Gastrocnemius medialis (tissue), 4 donors: ENCODE measurements around the gene DRGX.

Experiments used
- CTCF ChIP-seq, 5 experiments: fragments of 450-650 bp in 3 of 5; fragments of 200-600 bp in 2 of 5; sonication (generic) in 2 of 5; IDR thresholded peaks in 4 of 5; conservative IDR thresholded peaks in 1 of 5; 1 replicate in 4 of 5; 2 replicates in 1 of 5; pipeline ENCODE4 v1.5.1; 2016 to 2019; ENCODE audit warnings: antibody characterized with exemption in 5 of 5, mild to moderate bottlenecking in 3 of 5, moderate library complexity in 3 of 5
- POLR2A ChIP-seq, 2 donors: fragments of 450-650 bp; IDR thresholded peaks; one replicate each; pipeline ENCODE4 v1.6.1; 2017; ENCODE audit warnings: antibody characterized with exemption in 2 of 2, mild to moderate bottlenecking in 2 of 2, moderate library complexity in 2 of 2

- no peak for TF ChIP-seq CTCF (IDR thresholded peaks at IDR 0.05 in 4 of 5, conservative IDR thresholded peaks at IDR 0.05 in 1 of 5)
- TF ChIP-seq POLR2A (IDR thresholded peaks at IDR 0.05) = no peak
Measured at GRCh38 chr10:49381111-49381900, 14.6 kb downstream of the DRGX start.
